ENCODE results near the gene ITPK1.
A peak's percentile ranks its signal among the peaks of the same experiment; 100 is the strongest.

The ITPK1 gene

DNA sequence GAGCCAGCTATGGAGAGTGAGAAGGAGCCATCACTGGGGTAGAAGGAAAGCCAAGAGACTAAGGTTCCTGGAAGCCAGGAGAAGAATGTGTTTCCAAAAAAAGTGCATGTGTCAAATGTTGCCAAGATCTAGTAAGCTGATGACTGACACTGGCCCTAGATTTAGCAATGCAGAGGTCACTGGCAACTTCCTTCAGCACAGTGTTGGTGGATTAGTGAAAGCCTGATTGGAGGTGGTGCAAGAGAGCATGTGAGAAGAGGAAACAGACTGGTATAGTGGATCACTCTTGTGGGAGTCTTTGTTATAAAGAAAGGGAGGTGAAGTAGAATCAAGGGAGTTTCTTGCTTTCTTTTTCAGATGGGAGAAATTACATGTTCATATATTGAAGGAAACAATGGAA is 226.8 kb downstream of the ITPK1 start:
- Histone ChIP-seq H3K36me3 (ENCODE audit: control insufficient read depth in 2 of 2, insufficient read depth in 1 of 2, low read length in 2 of 2) (no peaks in the 10 kb centered on the region), H3K4me1 (ENCODE audit: control insufficient read depth, insufficient read depth, low read length) (peaks cover 4% of the 10 kb centered on the region; the same call in 1 of the 2 replicates), H3K9me3 (ENCODE audit: control insufficient read depth, insufficient read depth, low read depth, low read length) (no peaks in the 10 kb centered on the region), H3K4me3 (ENCODE audit: low read depth, low read length) (no peak overlapping the region), H3K27ac (ENCODE audit: extremely low read depth, low read depth, low read length) (no peak overlapping the region)
- CTCF ChIA-PET: no interaction called here
- TF ChIP-seq ZFP3 (tag by site-specific recombination; IDR thresholded peaks at IDR 0.05; ENCODE audit: low read depth) (no peak), ZNF670 (tag by site-specific recombination; IDR thresholded peaks at IDR 0.05; ENCODE audit: low read depth) (no peak), ZNF175 (tag by site-specific recombination; IDR thresholded peaks at IDR 0.05) (no peak), ZNF311 (tag by site-specific recombination; IDR thresholded peaks at IDR 0.05; ENCODE audit: borderline replicate concordance) (no peak), ZNF133 (tag by site-specific recombination; IDR thresholded peaks at IDR 0.05) (no peak), ZNF585B (tag by site-specific recombination; IDR thresholded peaks at IDR 0.05) (no peak)
- TF ChIP-seq, protein P1, sequence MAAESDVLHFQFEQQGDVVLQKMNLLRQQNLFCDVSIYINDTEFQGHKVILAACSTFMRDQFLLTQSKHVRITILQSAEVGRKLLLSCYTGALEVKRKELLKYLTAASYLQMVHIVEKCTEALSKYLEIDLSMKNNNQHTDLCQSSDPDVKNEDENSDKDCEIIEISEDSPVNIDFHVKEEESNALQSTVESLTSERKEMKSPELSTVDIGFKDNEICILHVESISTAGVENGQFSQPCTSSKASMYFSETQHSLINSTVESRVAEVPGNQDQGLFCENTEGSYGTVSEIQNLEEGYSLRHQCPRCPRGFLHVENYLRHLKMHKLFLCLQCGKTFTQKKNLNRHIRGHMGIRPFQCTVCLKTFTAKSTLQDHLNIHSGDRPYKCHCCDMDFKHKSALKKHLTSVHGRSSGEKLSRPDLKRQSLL (tag by site-specific recombination; IDR thresholded peaks at IDR 0.05): no peak
- TF ChIP-seq, protein P2, sequence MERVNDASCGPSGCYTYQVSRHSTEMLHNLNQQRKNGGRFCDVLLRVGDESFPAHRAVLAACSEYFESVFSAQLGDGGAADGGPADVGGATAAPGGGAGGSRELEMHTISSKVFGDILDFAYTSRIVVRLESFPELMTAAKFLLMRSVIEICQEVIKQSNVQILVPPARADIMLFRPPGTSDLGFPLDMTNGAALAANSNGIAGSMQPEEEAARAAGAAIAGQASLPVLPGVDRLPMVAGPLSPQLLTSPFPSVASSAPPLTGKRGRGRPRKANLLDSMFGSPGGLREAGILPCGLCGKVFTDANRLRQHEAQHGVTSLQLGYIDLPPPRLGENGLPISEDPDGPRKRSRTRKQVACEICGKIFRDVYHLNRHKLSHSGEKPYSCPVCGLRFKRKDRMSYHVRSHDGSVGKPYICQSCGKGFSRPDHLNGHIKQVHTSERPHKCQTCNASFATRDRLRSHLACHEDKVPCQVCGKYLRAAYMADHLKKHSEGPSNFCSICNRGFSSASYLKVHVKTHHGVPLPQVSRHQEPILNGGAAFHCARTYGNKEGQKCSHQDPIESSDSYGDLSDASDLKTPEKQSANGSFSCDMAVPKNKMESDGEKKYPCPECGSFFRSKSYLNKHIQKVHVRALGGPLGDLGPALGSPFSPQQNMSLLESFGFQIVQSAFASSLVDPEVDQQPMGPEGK (tag by site-specific recombination; IDR thresholded peaks at IDR 0.05): no peak
- TF ChIP-seq, protein P3, sequence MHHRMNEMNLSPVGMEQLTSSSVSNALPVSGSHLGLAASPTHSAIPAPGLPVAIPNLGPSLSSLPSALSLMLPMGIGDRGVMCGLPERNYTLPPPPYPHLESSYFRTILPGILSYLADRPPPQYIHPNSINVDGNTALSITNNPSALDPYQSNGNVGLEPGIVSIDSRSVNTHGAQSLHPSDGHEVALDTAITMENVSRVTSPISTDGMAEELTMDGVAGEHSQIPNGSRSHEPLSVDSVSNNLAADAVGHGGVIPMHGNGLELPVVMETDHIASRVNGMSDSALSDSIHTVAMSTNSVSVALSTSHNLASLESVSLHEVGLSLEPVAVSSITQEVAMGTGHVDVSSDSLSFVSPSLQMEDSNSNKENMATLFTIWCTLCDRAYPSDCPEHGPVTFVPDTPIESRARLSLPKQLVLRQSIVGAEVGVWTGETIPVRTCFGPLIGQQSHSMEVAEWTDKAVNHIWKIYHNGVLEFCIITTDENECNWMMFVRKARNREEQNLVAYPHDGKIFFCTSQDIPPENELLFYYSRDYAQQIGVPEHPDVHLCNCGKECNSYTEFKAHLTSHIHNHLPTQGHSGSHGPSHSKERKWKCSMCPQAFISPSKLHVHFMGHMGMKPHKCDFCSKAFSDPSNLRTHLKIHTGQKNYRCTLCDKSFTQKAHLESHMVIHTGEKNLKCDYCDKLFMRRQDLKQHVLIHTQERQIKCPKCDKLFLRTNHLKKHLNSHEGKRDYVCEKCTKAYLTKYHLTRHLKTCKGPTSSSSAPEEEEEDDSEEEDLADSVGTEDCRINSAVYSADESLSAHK (tag by site-specific recombination; IDR thresholded peaks at IDR 0.05): no peak
- POLR2A ChIA-PET: no interaction called here

DNA sequence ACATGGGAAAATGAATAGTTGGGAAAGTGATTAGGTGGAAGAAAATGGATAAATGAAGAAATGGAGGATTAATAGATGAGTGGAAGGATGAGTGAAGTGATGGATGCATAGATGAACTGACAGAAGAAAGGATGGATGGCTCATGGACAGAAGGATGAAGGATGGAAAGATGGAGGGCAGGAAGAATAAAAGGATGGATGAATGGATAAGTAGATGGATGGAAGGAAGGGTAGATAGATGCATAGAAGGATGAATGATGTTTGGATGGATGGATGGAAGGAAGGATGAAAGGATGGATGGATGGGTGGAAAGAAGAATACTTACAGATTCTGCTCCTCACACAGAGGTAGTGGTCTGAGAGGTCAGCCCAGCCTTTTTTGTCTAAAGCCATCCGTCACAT is 228.6 kb downstream of the ITPK1 start:
- H3K36me3 ChIP-seq (ENCODE audit: control insufficient read depth in 2 of 2, insufficient read depth in 1 of 2, low read length in 2 of 2): no peaks in the 10 kb centered on the region
- POLR2A ChIA-PET: no interaction called here
- H3K4me3 ChIP-seq (ENCODE audit: low read depth, low read length): no peak overlapping the region
- no peaks in the 10 kb centered on the region for H3K9me3 ChIP-seq (ENCODE audit: control insufficient read depth, insufficient read depth, low read depth, low read length)
- CTCF ChIA-PET: interaction anchor here (0.6 kb wide), 1 partner anchor 273 kb away, joined by 6 read pairs; no protein-coding TSS in a partner anchor
- H3K27ac ChIP-seq (ENCODE audit: extremely low read depth, low read depth, low read length): no peak overlapping the region
- peaks cover 4% of the 10 kb centered on the region; the same call in 1 of the 2 replicates for H3K4me1 ChIP-seq (ENCODE audit: control insufficient read depth, insufficient read depth, low read length)
- TF ChIP-seq ZNF16 (tag by site-specific recombination; IDR thresholded peaks at IDR 0.05; ENCODE audit: low read depth) (no peak), KLF8 (tag by site-specific recombination; IDR thresholded peaks at IDR 0.05) (no peak), ZSCAN16 (tag by site-specific recombination; IDR thresholded peaks at IDR 0.05) (no peak), ZNF155 (tag by site-specific recombination; IDR thresholded peaks at IDR 0.05) (no peak), ZNF366 (tag by site-specific recombination; conservative IDR thresholded peaks at IDR 0.05) (peak; percentile 90), ZNF596 (tag by site-specific recombination; IDR thresholded peaks at IDR 0.05) (no peak), EGR2 (tag by site-specific recombination; IDR thresholded peaks at IDR 0.05; ENCODE audit: low read depth) (no peak), ZBTB17 (tag by site-specific recombination; IDR thresholded peaks at IDR 0.05) (0 out of 2 replicates have a peak, but pooled peaks have one; percentile 17), ZNF423 (tag by site-specific recombination; IDR thresholded peaks at IDR 0.05) (no peak), ZNF837 (tag by site-specific recombination; IDR thresholded peaks at IDR 0.05) (no peak), ZFHX2 (tag by site-specific recombination; conservative IDR thresholded peaks at IDR 0.05) (no peak), OSR2 (tag by site-specific recombination; IDR thresholded peaks at IDR 0.05) (no peak)
- TF ChIP-seq, protein P4, sequence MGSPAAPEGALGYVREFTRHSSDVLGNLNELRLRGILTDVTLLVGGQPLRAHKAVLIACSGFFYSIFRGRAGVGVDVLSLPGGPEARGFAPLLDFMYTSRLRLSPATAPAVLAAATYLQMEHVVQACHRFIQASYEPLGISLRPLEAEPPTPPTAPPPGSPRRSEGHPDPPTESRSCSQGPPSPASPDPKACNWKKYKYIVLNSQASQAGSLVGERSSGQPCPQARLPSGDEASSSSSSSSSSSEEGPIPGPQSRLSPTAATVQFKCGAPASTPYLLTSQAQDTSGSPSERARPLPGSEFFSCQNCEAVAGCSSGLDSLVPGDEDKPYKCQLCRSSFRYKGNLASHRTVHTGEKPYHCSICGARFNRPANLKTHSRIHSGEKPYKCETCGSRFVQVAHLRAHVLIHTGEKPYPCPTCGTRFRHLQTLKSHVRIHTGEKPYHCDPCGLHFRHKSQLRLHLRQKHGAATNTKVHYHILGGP (tag by site-specific recombination; IDR thresholded peaks at IDR 0.05): no peak
- TF ChIP-seq, protein P5, sequence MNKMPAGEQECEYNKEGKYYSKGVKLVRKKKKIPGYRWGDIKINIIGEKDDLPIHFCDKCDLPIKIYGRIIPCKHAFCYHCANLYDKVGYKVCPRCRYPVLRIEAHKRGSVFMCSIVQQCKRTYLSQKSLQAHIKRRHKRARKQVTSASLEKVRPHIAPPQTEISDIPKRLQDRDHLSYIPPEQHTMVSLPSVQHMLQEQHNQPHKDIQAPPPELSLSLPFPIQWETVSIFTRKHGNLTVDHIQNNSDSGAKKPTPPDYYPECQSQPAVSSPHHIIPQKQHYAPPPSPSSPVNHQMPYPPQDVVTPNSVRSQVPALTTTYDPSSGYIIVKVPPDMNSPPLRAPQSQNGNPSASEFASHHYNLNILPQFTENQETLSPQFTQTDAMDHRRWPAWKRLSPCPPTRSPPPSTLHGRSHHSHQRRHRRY (tag by site-specific recombination; IDR thresholded peaks at IDR 0.05): no peak
- TF ChIP-seq, protein P6, sequence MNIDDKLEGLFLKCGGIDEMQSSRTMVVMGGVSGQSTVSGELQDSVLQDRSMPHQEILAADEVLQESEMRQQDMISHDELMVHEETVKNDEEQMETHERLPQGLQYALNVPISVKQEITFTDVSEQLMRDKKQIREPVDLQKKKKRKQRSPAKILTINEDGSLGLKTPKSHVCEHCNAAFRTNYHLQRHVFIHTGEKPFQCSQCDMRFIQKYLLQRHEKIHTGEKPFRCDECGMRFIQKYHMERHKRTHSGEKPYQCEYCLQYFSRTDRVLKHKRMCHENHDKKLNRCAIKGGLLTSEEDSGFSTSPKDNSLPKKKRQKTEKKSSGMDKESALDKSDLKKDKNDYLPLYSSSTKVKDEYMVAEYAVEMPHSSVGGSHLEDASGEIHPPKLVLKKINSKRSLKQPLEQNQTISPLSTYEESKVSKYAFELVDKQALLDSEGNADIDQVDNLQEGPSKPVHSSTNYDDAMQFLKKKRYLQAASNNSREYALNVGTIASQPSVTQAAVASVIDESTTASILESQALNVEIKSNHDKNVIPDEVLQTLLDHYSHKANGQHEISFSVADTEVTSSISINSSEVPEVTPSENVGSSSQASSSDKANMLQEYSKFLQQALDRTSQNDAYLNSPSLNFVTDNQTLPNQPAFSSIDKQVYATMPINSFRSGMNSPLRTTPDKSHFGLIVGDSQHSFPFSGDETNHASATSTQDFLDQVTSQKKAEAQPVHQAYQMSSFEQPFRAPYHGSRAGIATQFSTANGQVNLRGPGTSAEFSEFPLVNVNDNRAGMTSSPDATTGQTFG (tag by site-specific recombination; IDR thresholded peaks at IDR 0.05; ENCODE audit: borderline replicate concordance): no peak
